DND-41 (cell line): ENCODE measurements around the gene SHROOM2.

Experiments used
- EZH2 ChIP-seq: IDR thresholded peaks from 3 replicates; pipeline ENCODE4 v1.6.1; 2012; ENCODE audit warnings: borderline replicate concordance, low read depth, mild to moderate bottlenecking, moderate library complexity, low read length, inconsistent platforms; ENCODE audit not compliant: severe bottlenecking
- TF ChIP-seq, protein P1 (sequence below): IDR thresholded peaks from 2 replicates; pipeline ENCODE4 v1.5.1; 2012; ENCODE audit warnings: borderline replicate concordance, low read length, moderate library complexity, mild to moderate bottlenecking; ENCODE audit not compliant: poor library complexity, severe bottlenecking; ENCODE audit errors: extremely low read depth

DNA sequence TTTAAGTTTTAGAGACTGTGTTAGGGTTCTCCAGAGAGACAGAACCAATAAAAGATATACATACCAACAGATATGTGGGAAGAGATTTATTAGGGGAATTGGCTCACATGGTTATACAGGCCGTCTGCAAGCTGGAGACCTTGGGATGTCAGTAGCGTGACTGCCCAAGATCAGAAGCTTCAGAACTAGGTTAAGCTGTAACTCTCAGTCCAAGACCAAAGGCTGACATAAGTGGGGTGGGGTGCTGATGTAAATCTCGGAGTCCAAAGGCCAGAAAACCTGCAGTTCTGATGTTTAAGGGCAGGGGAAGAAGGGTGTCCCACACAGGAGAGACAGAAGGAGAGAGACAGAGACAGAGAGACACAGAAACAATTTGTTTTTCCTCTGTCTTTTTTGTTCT lies 191.4 kb downstream of the SHROOM2 start:
- TF ChIP-seq, protein P1, sequence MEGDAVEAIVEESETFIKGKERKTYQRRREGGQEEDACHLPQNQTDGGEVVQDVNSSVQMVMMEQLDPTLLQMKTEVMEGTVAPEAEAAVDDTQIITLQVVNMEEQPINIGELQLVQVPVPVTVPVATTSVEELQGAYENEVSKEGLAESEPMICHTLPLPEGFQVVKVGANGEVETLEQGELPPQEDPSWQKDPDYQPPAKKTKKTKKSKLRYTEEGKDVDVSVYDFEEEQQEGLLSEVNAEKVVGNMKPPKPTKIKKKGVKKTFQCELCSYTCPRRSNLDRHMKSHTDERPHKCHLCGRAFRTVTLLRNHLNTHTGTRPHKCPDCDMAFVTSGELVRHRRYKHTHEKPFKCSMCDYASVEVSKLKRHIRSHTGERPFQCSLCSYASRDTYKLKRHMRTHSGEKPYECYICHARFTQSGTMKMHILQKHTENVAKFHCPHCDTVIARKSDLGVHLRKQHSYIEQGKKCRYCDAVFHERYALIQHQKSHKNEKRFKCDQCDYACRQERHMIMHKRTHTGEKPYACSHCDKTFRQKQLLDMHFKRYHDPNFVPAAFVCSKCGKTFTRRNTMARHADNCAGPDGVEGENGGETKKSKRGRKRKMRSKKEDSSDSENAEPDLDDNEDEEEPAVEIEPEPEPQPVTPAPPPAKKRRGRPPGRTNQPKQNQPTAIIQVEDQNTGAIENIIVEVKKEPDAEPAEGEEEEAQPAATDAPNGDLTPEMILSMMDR, result no peak
- no peak for TF ChIP-seq EZH2
